Measurements from ENCODE around the gene SUN1.

DNA sequence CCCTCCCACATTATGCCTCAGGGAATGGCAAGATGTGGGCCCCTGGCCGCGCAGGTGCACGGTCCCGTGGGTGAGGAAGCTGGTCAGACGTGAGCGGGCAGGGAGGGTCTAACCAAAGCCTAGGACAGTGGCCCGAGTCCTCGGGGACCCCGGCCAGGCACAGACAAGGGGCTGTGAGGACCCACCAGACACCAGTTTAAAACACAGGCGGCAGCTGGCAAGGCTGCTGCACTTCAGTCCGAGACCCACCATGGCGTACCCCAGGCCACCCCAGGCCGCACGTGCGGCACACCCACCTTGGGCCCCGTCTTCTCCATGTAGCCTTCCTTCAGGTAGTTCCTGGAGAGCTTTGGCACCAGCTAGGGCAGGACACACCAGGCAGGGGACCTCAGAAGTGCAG is 67.5 kb downstream of the SUN1 start:
- TF ChIP-seq, protein P1, sequence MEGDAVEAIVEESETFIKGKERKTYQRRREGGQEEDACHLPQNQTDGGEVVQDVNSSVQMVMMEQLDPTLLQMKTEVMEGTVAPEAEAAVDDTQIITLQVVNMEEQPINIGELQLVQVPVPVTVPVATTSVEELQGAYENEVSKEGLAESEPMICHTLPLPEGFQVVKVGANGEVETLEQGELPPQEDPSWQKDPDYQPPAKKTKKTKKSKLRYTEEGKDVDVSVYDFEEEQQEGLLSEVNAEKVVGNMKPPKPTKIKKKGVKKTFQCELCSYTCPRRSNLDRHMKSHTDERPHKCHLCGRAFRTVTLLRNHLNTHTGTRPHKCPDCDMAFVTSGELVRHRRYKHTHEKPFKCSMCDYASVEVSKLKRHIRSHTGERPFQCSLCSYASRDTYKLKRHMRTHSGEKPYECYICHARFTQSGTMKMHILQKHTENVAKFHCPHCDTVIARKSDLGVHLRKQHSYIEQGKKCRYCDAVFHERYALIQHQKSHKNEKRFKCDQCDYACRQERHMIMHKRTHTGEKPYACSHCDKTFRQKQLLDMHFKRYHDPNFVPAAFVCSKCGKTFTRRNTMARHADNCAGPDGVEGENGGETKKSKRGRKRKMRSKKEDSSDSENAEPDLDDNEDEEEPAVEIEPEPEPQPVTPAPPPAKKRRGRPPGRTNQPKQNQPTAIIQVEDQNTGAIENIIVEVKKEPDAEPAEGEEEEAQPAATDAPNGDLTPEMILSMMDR (IDR thresholded peaks at IDR 0.05; ENCODE audit: control extremely low read depth in 1 of 3, insufficient read depth in 1 of 3, low read depth in 1 of 3, low read length in 3 of 3): no peak
- no peak for TF ChIP-seq POLR2A (IDR thresholded peaks at IDR 0.05; ENCODE audit: control extremely low read depth in 1 of 2, low read depth in 2 of 2, low read length in 2 of 2)
- TF ChIP-seq JUND (IDR thresholded peaks at IDR 0.05; ENCODE audit: low read length): no peak
- no peak for TF ChIP-seq EZH2 (IDR thresholded peaks at IDR 0.05; ENCODE audit: low read depth, low read length, severe bottlenecking)
- TF ChIP-seq HDAC2 (IDR thresholded peaks at IDR 0.05; ENCODE audit: borderline replicate concordance in 1 of 2, low read depth in 2 of 2, low read length in 2 of 2): no peak
- TF ChIP-seq RXRA (IDR thresholded peaks at IDR 0.05; ENCODE audit: insufficient read depth, low read depth, low read length): no peak
- no peak for TF ChIP-seq SIN3A (conservative IDR thresholded peaks at IDR 0.05 in 1 of 2, IDR thresholded peaks at IDR 0.05 in 1 of 2; ENCODE audit: low read depth in 1 of 2, low read length in 2 of 2)
- no peak for TF ChIP-seq CHD2 (IDR thresholded peaks at IDR 0.05; ENCODE audit: low read length)
- TF ChIP-seq SP1 (IDR thresholded peaks at IDR 0.05; ENCODE audit: low read depth, low read length): no peak
- TF ChIP-seq GTF2F1 (IDR thresholded peaks at IDR 0.05; ENCODE audit: borderline replicate concordance, low read depth, low read length): no peak
- no peak for TF ChIP-seq GABPA (IDR thresholded peaks at IDR 0.05; ENCODE audit: borderline replicate concordance, insufficient read depth, low read length)
- TF ChIP-seq TCF12 (IDR thresholded peaks at IDR 0.05; ENCODE audit: low read depth, low read length): no peak
